PC-9 (cell line): Measurements from ENCODE around the gene ABI2. TPM values are rescaled to one million over a fixed set of nuclear protein-coding genes. Genes with fewer than 3 reads are reported as not detected.
A peak's percentile ranks its signal among the peaks of the same experiment; 100 is the strongest.

Experiments used
- BruUV-seq: library from RNA; stranded (reverse); fragments of 400-500 nt; replicated peaks from 2 replicates; lab custom pipeline; 2021; lab: Mats Ljungman, UMichigan
- CTCF ChIA-PET: fragments of 300-600 bp; sonication (Branson Sonifier 250); formaldehyde crosslinking; loops from one replicate; lab custom pipeline; 2022; ENCODE audit warnings: antibody characterized with exemption; lab: Charles Lee
- POLR2A ChIA-PET: fragments of 300-600 bp; sonication (Branson Sonifier 250); formaldehyde crosslinking; loops from one replicate; lab custom pipeline; 2022; ENCODE audit warnings: antibody characterized with exemption; ENCODE audit not compliant: unreplicated experiment; lab: Charles Lee
- DNase-seq, 2 experiments: peaks; one replicate each; pipeline versions ENCODE4 v3.0.0 to v3.0.0-alpha.2; 2015 to 2022; ENCODE audit warnings: mixed read lengths in 1 of 2
- H2AFZ ChIP-seq: fragments of 200-600 bp; sonication (generic); 2 replicates; pipeline ENCODE4 v1.8.1; 2017; ENCODE audit warnings: antibody characterized with exemption
- H3F3A ChIP-seq: fragments of 200-600 bp; sonication (generic); 2 replicates; pipeline ENCODE4 v1.8.1; 2017; ENCODE audit warnings: antibody characterized with exemption, mild to moderate bottlenecking, low read depth; ENCODE audit not compliant: insufficient read depth
- H3K27ac ChIP-seq: fragments of 200-600 bp; sonication (generic); 2 replicates; pipeline ENCODE4 v1.6.1; 2016; ENCODE audit warnings: mixed run types
- H3K27me3 ChIP-seq: fragments of 200-600 bp; sonication (generic); 2 replicates; pipeline ENCODE4 v1.6.1; 2016; ENCODE audit warnings: low read depth, mixed run types; ENCODE audit not compliant: insufficient read depth
- H3K36me3 ChIP-seq: fragments of 200-600 bp; sonication (generic); 2 replicates; pipeline ENCODE4 v1.6.1; 2016; ENCODE audit warnings: low read depth, mixed run types
- H3K4me1 ChIP-seq: fragments of 200-600 bp; sonication (generic); replicated peaks from 2 replicates; pipeline ENCODE4 v1.6.1; 2016; ENCODE audit warnings: mixed run types; ENCODE audit not compliant: insufficient read depth
- H3K4me2 ChIP-seq: fragments of 200-600 bp; sonication (generic); 2 replicates; pipeline ENCODE4 v1.6.1; 2017; ENCODE audit warnings: mixed run types
- H3K4me3 ChIP-seq: fragments of 200-600 bp; sonication (generic); 2 replicates; pipeline ENCODE4 v1.6.1; 2016; ENCODE audit warnings: mixed run types
- H3K79me2 ChIP-seq: fragments of 200-600 bp; sonication (generic); 2 replicates; pipeline ENCODE4 v1.6.1; 2017; ENCODE audit warnings: low read depth, mixed run types
- H3K9me2 ChIP-seq: fragments of 200-600 bp; sonication (generic); 2 replicates; pipeline ENCODE4 v1.8.1; 2017; ENCODE audit warnings: mild to moderate bottlenecking; ENCODE audit not compliant: insufficient read depth
- H3K9me3 ChIP-seq: fragments of 200-600 bp; sonication (generic); 2 replicates; pipeline ENCODE4 v1.8.1; 2016; ENCODE audit warnings: low read depth; ENCODE audit not compliant: insufficient read depth
- H4K20me1 ChIP-seq: fragments of 200-600 bp; sonication (generic); 2 replicates; pipeline ENCODE4 v1.8.1; 2017; ENCODE audit not compliant: insufficient read depth
- EZH2 ChIP-seq: fragments of 200-600 bp; sonication (generic); IDR thresholded peaks from 2 replicates; pipeline ENCODE4 v1.8.0; 2017; ENCODE audit warnings: antibody characterized with exemption, low read depth
- intact Hi-C: fragments of 100-400 bp; cut with micrococcal nuclease; formaldehyde crosslinking; loops from one replicate; pipeline ENCODE4 v1.10.0; 2022; ENCODE audit not compliant: unreplicated experiment
- total RNA-seq: library from RNA; stranded (reverse); gene quantifications from 2 replicates; pipeline ENCODE4 v1.2.3, GENCODE V29; 2021
- TF ChIP-seq, protein P1 (sequence below): fragments of 200-600 bp; sonication (generic); conservative IDR thresholded peaks from 2 replicates; pipeline ENCODE4 v1.6.1; 2017; ENCODE audit warnings: mixed run types, antibody characterized with exemption, mild to moderate bottlenecking, moderate library complexity

ABI2 gene
- total RNA-seq, 1 experiment from 2014 or later, result 54.3 TPM

DNA sequence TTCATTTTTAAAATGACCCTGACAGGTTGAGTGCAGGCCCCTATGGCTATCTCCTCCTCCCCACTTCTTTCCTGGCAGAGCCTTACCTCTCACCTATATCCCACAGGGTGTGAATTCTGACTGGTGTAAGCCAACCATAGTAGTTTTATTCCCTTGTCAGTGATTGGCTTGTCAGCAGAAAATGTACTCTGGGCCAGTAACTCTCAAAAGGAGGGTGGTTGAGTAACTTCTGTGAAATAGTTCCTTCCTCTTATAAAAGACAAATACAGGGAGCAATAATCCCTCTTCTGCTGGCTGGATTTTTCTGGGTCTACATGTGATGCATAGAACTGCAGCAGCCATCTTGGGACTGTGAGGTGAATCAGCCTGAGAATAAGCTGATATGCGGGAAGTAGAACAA lies 123.5 kb downstream of the ABI2 start:
- TF ChIP-seq EZH2, result no peak
- TF ChIP-seq, protein P1, sequence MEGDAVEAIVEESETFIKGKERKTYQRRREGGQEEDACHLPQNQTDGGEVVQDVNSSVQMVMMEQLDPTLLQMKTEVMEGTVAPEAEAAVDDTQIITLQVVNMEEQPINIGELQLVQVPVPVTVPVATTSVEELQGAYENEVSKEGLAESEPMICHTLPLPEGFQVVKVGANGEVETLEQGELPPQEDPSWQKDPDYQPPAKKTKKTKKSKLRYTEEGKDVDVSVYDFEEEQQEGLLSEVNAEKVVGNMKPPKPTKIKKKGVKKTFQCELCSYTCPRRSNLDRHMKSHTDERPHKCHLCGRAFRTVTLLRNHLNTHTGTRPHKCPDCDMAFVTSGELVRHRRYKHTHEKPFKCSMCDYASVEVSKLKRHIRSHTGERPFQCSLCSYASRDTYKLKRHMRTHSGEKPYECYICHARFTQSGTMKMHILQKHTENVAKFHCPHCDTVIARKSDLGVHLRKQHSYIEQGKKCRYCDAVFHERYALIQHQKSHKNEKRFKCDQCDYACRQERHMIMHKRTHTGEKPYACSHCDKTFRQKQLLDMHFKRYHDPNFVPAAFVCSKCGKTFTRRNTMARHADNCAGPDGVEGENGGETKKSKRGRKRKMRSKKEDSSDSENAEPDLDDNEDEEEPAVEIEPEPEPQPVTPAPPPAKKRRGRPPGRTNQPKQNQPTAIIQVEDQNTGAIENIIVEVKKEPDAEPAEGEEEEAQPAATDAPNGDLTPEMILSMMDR, result no peak
- peaks cover 12% of the 10 kb centered on the region; the same call in 1 of the 2 replicates for H3F3A ChIP-seq
- no peak overlapping the region for H3K27ac ChIP-seq
- no peaks in the 10 kb centered on the region for H3K9me3 ChIP-seq
- no peaks in the 10 kb centered on the region for H3K27me3 ChIP-seq
- no peaks in the 10 kb centered on the region for H3K79me2 ChIP-seq
- no peak overlapping the region for H3K4me3 ChIP-seq
- CTCF ChIA-PET, result no interaction called here
- no peak overlapping the region for H2AFZ ChIP-seq
- H4K20me1 ChIP-seq, result no peaks in the 10 kb centered on the region
- H3K4me1 ChIP-seq, result 0 out of 2 replicates have a peak, but pooled peaks cover 6% of the 10 kb centered on the region
- no peak overlapping the region for H3K4me2 ChIP-seq
- no TSS peak for BruUV-seq
- no peaks in the 10 kb centered on the region for H3K36me3 ChIP-seq
- intact Hi-C loops, result loop anchor here (10.0 kb wide), 1 partner anchor 617 kb away; no protein-coding TSS in a partner anchor
- H3K9me2 ChIP-seq, result no peaks in the 10 kb centered on the region
- DNase-seq, result no peak
- POLR2A ChIA-PET, result no interaction called here

DNA sequence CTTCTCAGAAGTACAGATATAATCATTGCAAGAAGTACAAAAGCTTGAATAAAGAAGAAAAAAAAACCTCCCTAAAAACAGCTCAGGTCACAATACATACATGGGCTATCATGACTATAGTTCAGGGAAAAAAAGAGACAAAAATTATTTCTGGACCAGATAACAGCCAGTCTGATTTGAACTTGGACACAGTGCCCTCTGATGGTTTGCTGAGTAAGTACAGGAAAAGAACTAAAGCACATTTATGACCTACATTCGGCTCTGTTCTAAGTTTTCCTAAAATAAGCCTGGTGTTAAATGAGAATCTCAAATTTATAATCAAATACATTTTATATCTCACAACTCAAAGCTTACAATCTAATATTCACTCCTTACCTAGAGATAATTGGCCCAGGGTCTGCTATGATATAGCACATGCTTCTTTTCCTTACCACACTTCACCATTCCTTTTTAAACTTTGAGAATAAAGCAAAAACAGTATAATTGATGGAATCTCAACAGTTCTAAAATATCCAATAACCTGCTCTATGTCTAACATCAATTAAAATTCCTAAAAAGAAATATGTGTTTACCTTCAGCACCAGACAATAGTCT lies 125.8 kb downstream of the ABI2 start:
- Histone ChIP-seq H3K36me3 (no peaks in the 10 kb centered on the region), H3K4me3 (no peak overlapping the region), H3K79me2 (no peaks in the 10 kb centered on the region), H4K20me1 (no peaks in the 10 kb centered on the region), H3K9me2 (no peaks in the 10 kb centered on the region), H3K4me1 (0 out of 2 replicates have a peak, but pooled peaks cover 6% of the 10 kb centered on the region), H3K4me2 (no peak overlapping the region), H3F3A (peaks cover 12% of the 10 kb centered on the region; the same call in 1 of the 2 replicates), H3K27me3 (no peaks in the 10 kb centered on the region), H3K9me3 (no peaks in the 10 kb centered on the region), H3K27ac (no peak overlapping the region), H2AFZ (no peak overlapping the region)
- intact Hi-C loops, result loop anchor here (1.0 to 10.0 kb wide), 2 partner anchors 619 to 880 kb away; no protein-coding TSS in a partner anchor
- no TSS peak for BruUV-seq
- POLR2A ChIA-PET, result no interaction called here
- CTCF ChIA-PET, result no interaction called here
- DNase-seq, result no peak
- TF ChIP-seq EZH2, result no peak
- TF ChIP-seq, protein P1, result peak; percentile 73

DNA sequence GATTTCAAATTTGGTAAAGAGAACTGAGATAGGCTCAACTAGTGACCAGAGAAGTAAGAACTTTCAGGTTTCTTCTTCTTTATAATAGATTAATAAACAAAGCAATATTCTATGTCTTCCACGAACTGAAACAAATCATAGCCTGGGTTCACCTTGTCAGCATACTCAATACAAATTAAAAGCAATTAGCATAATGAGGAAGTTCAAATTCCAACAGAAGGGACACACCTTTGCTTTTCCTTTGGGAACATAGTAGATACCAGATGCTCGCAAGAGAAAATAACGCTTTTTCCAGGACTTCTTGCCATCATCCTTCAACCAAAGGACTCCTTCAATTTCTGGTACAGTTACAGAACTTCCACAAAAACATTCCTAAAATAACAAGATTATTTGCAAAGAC lies 127.0 kb downstream of the ABI2 start:
- H3K4me3 ChIP-seq, result no peak overlapping the region
- H3K9me2 ChIP-seq, result no peaks in the 10 kb centered on the region
- 0 out of 2 replicates have a peak, but pooled peaks cover 6% of the 10 kb centered on the region for H3K4me1 ChIP-seq
- intact Hi-C loops, result loop anchor here (10.0 kb wide), 1 partner anchor 620 kb away; no protein-coding TSS in a partner anchor
- ChIA-PET POLR2A (no interaction called here), CTCF (interaction anchor here (0.5 to 0.6 kb wide), 3 partner anchors 36 to 229 kb away, joined by 3 to 11 read pairs (median 4); no protein-coding TSS in a partner anchor)
- H2AFZ ChIP-seq, result no peak overlapping the region
- no peaks in the 10 kb centered on the region for H3K36me3 ChIP-seq
- H3K4me2 ChIP-seq, result no peak overlapping the region
- H4K20me1 ChIP-seq, result no peaks in the 10 kb centered on the region
- H3K27me3 ChIP-seq, result no peaks in the 10 kb centered on the region
- peaks cover 12% of the 10 kb centered on the region; the same call in 1 of the 2 replicates for H3F3A ChIP-seq
- TF ChIP-seq, protein P1, result no peak
- no peak for TF ChIP-seq EZH2
- H3K27ac ChIP-seq, result no peak overlapping the region
- no TSS peak for BruUV-seq
- H3K9me3 ChIP-seq, result no peaks in the 10 kb centered on the region
- no peaks in the 10 kb centered on the region for H3K79me2 ChIP-seq
- no peak for DNase-seq
